PC-3 (cell line): Measurements from ENCODE around the gene SRGAP1. TPM values are rescaled to one million over a fixed set of nuclear protein-coding genes. Genes with fewer than 3 reads are reported as not detected.

Source experiments
- ATAC-seq: fragments of 200-7000 bp; cut with Tn5 transposase; 2 replicates; pipeline ENCODE4 v1.9.1; 2020; ENCODE audit warnings: mild to moderate bottlenecking, moderate library complexity
- BruUV-seq: library from RNA; stranded (reverse); fragments of 400-500 nt; replicated peaks from 2 replicates; lab custom pipeline; 2021; lab: Mats Ljungman, UMichigan
- CTCF ChIA-PET: fragments of 300-600 bp; sonication (Branson Sonifier 250); formaldehyde crosslinking; loops from one replicate; lab custom pipeline; 2022; ENCODE audit warnings: antibody characterized with exemption; lab: Charles Lee
- POLR2A ChIA-PET: fragments of 300-600 bp; sonication (Branson Sonifier 250); formaldehyde crosslinking; loops from one replicate; lab custom pipeline; 2022; ENCODE audit warnings: antibody characterized with exemption; ENCODE audit not compliant: unreplicated experiment; lab: Charles Lee
- DNase-seq: peaks from one replicate; pipeline ENCODE4 v3.0.0-alpha.2; 2015
- H2AFZ ChIP-seq: fragments of 300-600 bp; sonication (generic); 2 replicates; pipeline ENCODE4 v1.6.0; 2016; ENCODE audit warnings: antibody characterized with exemption, low read length
- H3F3A ChIP-seq: fragments of 300-600 bp; sonication (generic); one replicate; pipeline ENCODE4 v1.6.0; 2017; ENCODE audit warnings: antibody characterized with exemption, low read length, control low read depth, mild to moderate bottlenecking; ENCODE audit not compliant: unreplicated experiment
- H3K27ac ChIP-seq: fragments of 300-600 bp; sonication (generic); 2 replicates; pipeline ENCODE4 v1.5.1; 2016; ENCODE audit warnings: mild to moderate bottlenecking, low read length
- H3K27me3 ChIP-seq: fragments of 300-600 bp; sonication (generic); 2 replicates; pipeline ENCODE4 v1.6.1; 2016; ENCODE audit warnings: low read length, mixed read lengths
- H3K36me3 ChIP-seq: fragments of 300-600 bp; sonication (generic); 2 replicates; pipeline ENCODE4 v1.6.1; 2016; ENCODE audit warnings: low read depth, mixed run types, low read length, mixed read lengths
- H3K4me1 ChIP-seq: fragments of 300-600 bp; sonication (generic); 2 replicates; pipeline ENCODE4 v1.5.1; 2016; ENCODE audit warnings: low read length; ENCODE audit not compliant: insufficient read depth
- H3K4me2 ChIP-seq: fragments of 300-600 bp; sonication (generic); 2 replicates; pipeline ENCODE4 v1.6.0; 2016; ENCODE audit warnings: low read length
- H3K4me3 ChIP-seq: fragments of 300-600 bp; sonication (generic); 2 replicates; pipeline ENCODE4 v1.5.1; 2016; ENCODE audit warnings: mild to moderate bottlenecking, low read length, mixed read lengths
- H3K79me2 ChIP-seq: fragments of 300-600 bp; sonication (generic); 2 replicates; pipeline ENCODE4 v1.6.1; 2017; ENCODE audit warnings: low read length, mixed read lengths
- H3K9ac ChIP-seq: fragments of 300-600 bp; sonication (generic); 2 replicates; pipeline ENCODE4 v1.6.0; 2016; ENCODE audit warnings: mild to moderate bottlenecking, low read length
- H3K9me2 ChIP-seq: fragments of 300-600 bp; sonication (generic); replicated peaks from 2 replicates; pipeline ENCODE4 v1.6.1; 2016; ENCODE audit warnings: mixed run types, low read length, mixed read lengths
- H3K9me3 ChIP-seq: fragments of 300-600 bp; sonication (generic); 2 replicates; pipeline ENCODE4 v1.6.1; 2016; ENCODE audit warnings: low read length, mixed read lengths
- H4K20me1 ChIP-seq: fragments of 300-600 bp; sonication (generic); 2 replicates; pipeline ENCODE4 v1.6.1; 2016; ENCODE audit warnings: low read length, mixed read lengths
- CTCF ChIP-seq: fragments of 300-600 bp; sonication (generic); conservative IDR thresholded peaks from 2 replicates; pipeline ENCODE4 v1.5.1; 2017; ENCODE audit warnings: antibody characterized with exemption, low read depth, mild to moderate bottlenecking, low read length
- EZH2 ChIP-seq: fragments of 300-600 bp; sonication (generic); IDR thresholded peaks from one replicate; pipeline ENCODE4 v1.6.1; 2017; ENCODE audit warnings: antibody characterized with exemption, mild to moderate bottlenecking, low read length; ENCODE audit not compliant: unreplicated experiment
- EZH2phosphoT487 ChIP-seq: fragments of 300-600 bp; sonication (generic); IDR thresholded peaks from 2 replicates; pipeline ENCODE4 v1.6.1; 2018; ENCODE audit warnings: mild to moderate bottlenecking, antibody characterized with exemption, low read length, borderline replicate concordance
- intact Hi-C: fragments of 100-400 bp; cut with micrococcal nuclease; formaldehyde crosslinking; loops from 2 replicates; pipeline ENCODE4 v1.9.0; 2023
- total RNA-seq: library from RNA; depleted of rRNA; stranded (reverse); fragments of >200 nt; gene quantifications from 2 replicates; pipeline ENCODE4 v1.2.3, GENCODE V29; 2014

SRGAP1 gene
- total RNA-seq, 1 experiment from 2014 or later: 11.0 TPM

GRCh38 chr12:63924781-63925180 is 80.3 kb downstream of the SRGAP1 start:
- Histone ChIP-seq H3K27ac (no peak overlapping the region), H3K4me1 (peaks cover 31% of the 10 kb centered on the region), H2AFZ (no peak overlapping the region), H3K36me3 (0 out of 2 replicates have a peak, but pooled peaks cover 3% of the 10 kb centered on the region), H3K27me3 (no peaks in the 10 kb centered on the region), H3K79me2 (peaks cover 100% of the 10 kb centered on the region), H4K20me1 (no peaks in the 10 kb centered on the region), H3K9ac (no peak overlapping the region), H3K9me3 (no peaks in the 10 kb centered on the region), H3K9me2 (no peaks in the 10 kb centered on the region), H3K4me3 (no peak overlapping the region), H3F3A (no peaks in the 10 kb centered on the region), H3K4me2 (no peak overlapping the region)
- ATAC-seq: no peak
- POLR2A ChIA-PET: no interaction called here
- intact Hi-C loops: no loop called here
- TF ChIP-seq EZH2 (no peak), CTCF (no peak), EZH2phosphoT487 (no peak)
- no TSS peak for BruUV-seq
- CTCF ChIA-PET: no interaction called here
- DNase-seq: no peak

- Histone ChIP-seq H3F3A (no peaks in the 10 kb centered on the region), H3K9me3 (no peaks in the 10 kb centered on the region), H3K79me2 (peaks cover 99% of the 10 kb centered on the region), H4K20me1 (no peaks in the 10 kb centered on the region), H3K9me2 (no peaks in the 10 kb centered on the region), H3K27me3 (no peaks in the 10 kb centered on the region), H3K4me3 (no peak overlapping the region), H2AFZ (no peak overlapping the region), H3K4me2 (no peak overlapping the region), H3K4me1 (peaks cover 23% of the 10 kb centered on the region), H3K9ac (no peak overlapping the region), H3K36me3 (0 out of 2 replicates have a peak, but pooled peaks cover 3% of the 10 kb centered on the region), H3K27ac (no peak overlapping the region)
- ChIA-PET POLR2A (no interaction called here), CTCF (no interaction called here)
- TF ChIP-seq CTCF: no peak
- TF ChIP-seq EZH2phosphoT487: no peak
- no peak for TF ChIP-seq EZH2
- no peak for ATAC-seq
- no peak for DNase-seq
- intact Hi-C loops: no loop called here
- BruUV-seq: no TSS peak
Measured at GRCh38 chr12:63927511-63927910, 83.0 kb downstream of the SRGAP1 start.

DNA sequence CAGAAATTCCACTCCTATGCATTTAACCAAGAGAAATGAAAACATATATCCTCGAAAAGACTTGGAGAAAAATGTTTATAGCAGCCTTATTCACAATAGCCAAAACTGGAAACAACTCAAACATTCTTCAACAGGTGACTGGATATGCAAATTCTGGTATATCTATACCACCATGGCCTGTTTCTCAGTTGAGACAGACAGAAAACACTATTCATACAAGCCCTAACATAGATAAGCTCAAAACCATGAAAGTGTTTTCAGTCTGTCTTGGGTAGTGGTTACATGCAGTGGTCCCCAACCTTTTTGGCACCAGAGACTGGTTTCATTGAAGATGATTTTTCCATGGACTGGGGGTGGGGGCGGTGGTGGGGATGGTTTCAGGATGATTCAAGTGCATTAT is 83.8 kb downstream of the SRGAP1 start:
- Histone ChIP-seq H2AFZ (no peak overlapping the region), H3K79me2 (peaks cover 97% of the 10 kb centered on the region), H3K9ac (no peak overlapping the region), H3K27me3 (no peaks in the 10 kb centered on the region), H3K4me2 (no peak overlapping the region), H3K9me3 (no peaks in the 10 kb centered on the region), H3K36me3 (0 out of 2 replicates have a peak, but pooled peaks cover 3% of the 10 kb centered on the region), H3K27ac (no peak overlapping the region), H3K4me3 (no peak overlapping the region), H3K4me1 (peaks cover 23% of the 10 kb centered on the region), H3F3A (no peaks in the 10 kb centered on the region), H4K20me1 (no peaks in the 10 kb centered on the region), H3K9me2 (no peaks in the 10 kb centered on the region)
- TF ChIP-seq CTCF (no peak), EZH2phosphoT487 (no peak), EZH2 (no peak)
- no TSS peak for BruUV-seq
- ChIA-PET POLR2A (no interaction called here), CTCF (no interaction called here)
- DNase-seq (no peak), ATAC-seq (no peak)
- intact Hi-C loops: no loop called here
